Hepatocyte (in vitro differentiated cells): Measurements from ENCODE around the gene B4GALNT4. TPM values are rescaled to one million over a fixed set of nuclear protein-coding genes. Genes with fewer than 3 reads are reported as not detected.

Experiments
- DNase-seq: peaks from one replicate; pipeline ENCODE4 v3.0.0-alpha.2; 2016; ENCODE audit warnings: low spot score
- H2AFZ ChIP-seq: fragments of 200-600 bp; sonication (generic); 2 replicates; pipeline ENCODE4 v1.6.0; 2016; ENCODE audit warnings: antibody characterized with exemption, mild to moderate bottlenecking
- H3K27ac ChIP-seq: fragments of 200-600 bp; sonication (generic); 2 replicates; pipeline ENCODE4 v1.5.1; 2016; ENCODE audit warnings: mild to moderate bottlenecking
- H3K27me3 ChIP-seq: fragments of 200-600 bp; sonication (generic); 2 replicates; pipeline ENCODE4 v1.6.1; 2016
- H3K36me3 ChIP-seq: fragments of 200-600 bp; sonication (generic); replicated peaks from 2 replicates; pipeline ENCODE4 v1.5.1; 2016; ENCODE audit warnings: low read depth; ENCODE audit not compliant: insufficient read depth
- H3K4me1 ChIP-seq: fragments of 200-600 bp; sonication (generic); 2 replicates; pipeline ENCODE4 v1.5.1; 2016; ENCODE audit warnings: mild to moderate bottlenecking, moderate library complexity; ENCODE audit not compliant: insufficient read depth
- H3K4me2 ChIP-seq: fragments of 200-600 bp; sonication (generic); 2 replicates; pipeline ENCODE4 v1.6.0; 2016
- H3K4me3 ChIP-seq: fragments of 200-600 bp; sonication (generic); 2 replicates; pipeline ENCODE4 v1.5.1; 2016; ENCODE audit warnings: mild to moderate bottlenecking
- H3K79me2 ChIP-seq: fragments of 200-600 bp; sonication (generic); 2 replicates; pipeline ENCODE4 v1.6.0; 2017; ENCODE audit warnings: mild to moderate bottlenecking
- H3K9me2 ChIP-seq: fragments of 200-600 bp; sonication (generic); replicated peaks from 2 replicates; pipeline ENCODE4 v1.6.0; 2017; ENCODE audit warnings: mild to moderate bottlenecking; ENCODE audit not compliant: insufficient read depth
- H3K9me3 ChIP-seq: fragments of 200-600 bp; sonication (generic); 2 replicates; pipeline ENCODE4 v1.5.1; 2016; ENCODE audit warnings: low read depth, mild to moderate bottlenecking
- H4K20me1 ChIP-seq: fragments of 200-600 bp; sonication (generic); 2 replicates; pipeline ENCODE4 v1.6.0; 2016; ENCODE audit warnings: mild to moderate bottlenecking; ENCODE audit not compliant: insufficient read depth, poor library complexity, severe bottlenecking
- EZH2 ChIP-seq: fragments of 200-600 bp; sonication (generic); IDR thresholded peaks from 2 replicates; pipeline ENCODE4 v1.6.1; 2016; ENCODE audit warnings: antibody characterized with exemption, mild to moderate bottlenecking, borderline replicate concordance
- EZH2phosphoT487 ChIP-seq: fragments of 200-600 bp; sonication (generic); IDR thresholded peaks from one replicate; pipeline ENCODE4 v1.6.1; 2018; ENCODE audit warnings: antibody characterized with exemption, mild to moderate bottlenecking, low read depth, moderate library complexity; ENCODE audit not compliant: unreplicated experiment, severe bottlenecking
- WGBS: methylation state at CpG from one replicate; pipeline ENCODE4 v1.1.6; 2016; ENCODE audit warnings: low lambda C conversion rate; ENCODE audit errors: missing lambda C conversion rate; 5-methylcytosine and 5-hydroxymethylcytosine counted together
- polyA plus RNA-seq: library from polyadenylated mRNA; unstranded; fragments of >200 nt; fragmentation: Nextera tagmentation; extraction: Ambion mirVana; gene quantifications from 2 replicates; pipeline ENCODE4 v1.2.1, GENCODE V29; 2016
- total RNA-seq: library from RNA; depleted of rRNA; stranded (reverse); fragments of >200 nt; gene quantifications from 2 replicates; pipeline ENCODE4 v1.2.3, GENCODE V29; 2014
- TF ChIP-seq, protein P1 (sequence below): fragments of 200-600 bp; sonication (generic); IDR thresholded peaks from 2 replicates; pipeline ENCODE4 v1.5.1; 2016; ENCODE audit warnings: antibody characterized with exemption, mild to moderate bottlenecking; ENCODE audit not compliant: poor library complexity

The B4GALNT4 gene
- total and polyA plus RNA-seq, 2 experiments from 2014 or later: 30.0 to 38.8 TPM

DNA sequence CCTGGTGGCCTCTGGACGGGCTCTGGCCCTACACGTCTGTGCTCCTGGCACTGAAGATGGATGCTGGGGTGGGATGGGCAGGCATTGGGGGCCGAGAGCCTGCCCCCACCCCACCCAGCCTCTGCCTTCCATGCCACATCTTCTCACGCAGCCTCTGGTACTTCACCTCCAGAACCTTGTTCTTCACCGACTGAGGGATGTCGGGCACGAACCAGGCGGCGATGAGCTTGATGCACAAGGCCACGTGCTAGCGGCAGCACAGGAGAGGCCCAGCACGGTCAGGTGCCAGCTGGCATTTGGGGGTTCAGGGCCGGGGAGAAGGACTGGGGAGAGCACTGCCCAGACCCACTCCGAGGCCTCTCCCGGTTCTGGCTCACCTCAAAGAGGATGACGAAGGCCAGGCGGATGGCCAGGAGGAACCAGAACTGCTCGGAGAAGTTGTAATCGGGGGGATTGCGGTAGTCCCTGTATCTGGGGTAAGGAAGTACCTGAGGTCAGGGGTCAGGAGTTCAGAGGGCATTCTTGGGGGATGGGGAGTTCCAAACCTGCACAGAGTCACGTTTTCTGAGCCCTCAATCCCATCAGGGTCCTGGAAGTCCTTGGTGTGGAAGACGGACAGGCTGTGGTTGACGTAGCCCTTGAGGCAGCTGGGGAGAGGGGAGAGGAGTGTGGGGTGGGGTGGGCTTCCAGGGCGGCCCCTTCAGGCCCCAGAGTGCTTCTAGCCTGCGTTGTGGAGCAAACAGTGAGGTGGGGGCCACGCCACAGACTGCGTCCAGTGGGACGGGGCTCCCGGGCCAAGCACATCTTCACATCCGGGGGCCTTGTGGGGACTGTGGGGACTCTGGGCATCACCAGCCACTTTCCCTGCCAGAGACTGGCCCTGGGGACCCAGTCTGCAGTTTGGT, 49.3 kb downstream of the B4GALNT4 start:
- Histone ChIP-seq H3K27ac (no peak overlapping the region), H4K20me1 (peaks cover 4% of the 10 kb centered on the region), H3K9me3 (no peaks in the 10 kb centered on the region), H3K4me2 (no peak overlapping the region), H3K79me2 (peaks cover 19% of the 10 kb centered on the region), H3K4me3 (no peak overlapping the region), H3K9me2 (no peaks in the 10 kb centered on the region), H2AFZ (no peak overlapping the region), H3K4me1 (peaks cover 9% of the 10 kb centered on the region), H3K27me3 (peaks cover 6% of the 10 kb centered on the region), H3K36me3 (no peaks in the 10 kb centered on the region)
- WGBS: 91% methylated on average over 28 of the region's 30 CpGs
- no peak for DNase-seq
- no peak for TF ChIP-seq EZH2phosphoT487
- TF ChIP-seq EZH2: no peak
- TF ChIP-seq, protein P1, sequence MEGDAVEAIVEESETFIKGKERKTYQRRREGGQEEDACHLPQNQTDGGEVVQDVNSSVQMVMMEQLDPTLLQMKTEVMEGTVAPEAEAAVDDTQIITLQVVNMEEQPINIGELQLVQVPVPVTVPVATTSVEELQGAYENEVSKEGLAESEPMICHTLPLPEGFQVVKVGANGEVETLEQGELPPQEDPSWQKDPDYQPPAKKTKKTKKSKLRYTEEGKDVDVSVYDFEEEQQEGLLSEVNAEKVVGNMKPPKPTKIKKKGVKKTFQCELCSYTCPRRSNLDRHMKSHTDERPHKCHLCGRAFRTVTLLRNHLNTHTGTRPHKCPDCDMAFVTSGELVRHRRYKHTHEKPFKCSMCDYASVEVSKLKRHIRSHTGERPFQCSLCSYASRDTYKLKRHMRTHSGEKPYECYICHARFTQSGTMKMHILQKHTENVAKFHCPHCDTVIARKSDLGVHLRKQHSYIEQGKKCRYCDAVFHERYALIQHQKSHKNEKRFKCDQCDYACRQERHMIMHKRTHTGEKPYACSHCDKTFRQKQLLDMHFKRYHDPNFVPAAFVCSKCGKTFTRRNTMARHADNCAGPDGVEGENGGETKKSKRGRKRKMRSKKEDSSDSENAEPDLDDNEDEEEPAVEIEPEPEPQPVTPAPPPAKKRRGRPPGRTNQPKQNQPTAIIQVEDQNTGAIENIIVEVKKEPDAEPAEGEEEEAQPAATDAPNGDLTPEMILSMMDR: no peak

DNA sequence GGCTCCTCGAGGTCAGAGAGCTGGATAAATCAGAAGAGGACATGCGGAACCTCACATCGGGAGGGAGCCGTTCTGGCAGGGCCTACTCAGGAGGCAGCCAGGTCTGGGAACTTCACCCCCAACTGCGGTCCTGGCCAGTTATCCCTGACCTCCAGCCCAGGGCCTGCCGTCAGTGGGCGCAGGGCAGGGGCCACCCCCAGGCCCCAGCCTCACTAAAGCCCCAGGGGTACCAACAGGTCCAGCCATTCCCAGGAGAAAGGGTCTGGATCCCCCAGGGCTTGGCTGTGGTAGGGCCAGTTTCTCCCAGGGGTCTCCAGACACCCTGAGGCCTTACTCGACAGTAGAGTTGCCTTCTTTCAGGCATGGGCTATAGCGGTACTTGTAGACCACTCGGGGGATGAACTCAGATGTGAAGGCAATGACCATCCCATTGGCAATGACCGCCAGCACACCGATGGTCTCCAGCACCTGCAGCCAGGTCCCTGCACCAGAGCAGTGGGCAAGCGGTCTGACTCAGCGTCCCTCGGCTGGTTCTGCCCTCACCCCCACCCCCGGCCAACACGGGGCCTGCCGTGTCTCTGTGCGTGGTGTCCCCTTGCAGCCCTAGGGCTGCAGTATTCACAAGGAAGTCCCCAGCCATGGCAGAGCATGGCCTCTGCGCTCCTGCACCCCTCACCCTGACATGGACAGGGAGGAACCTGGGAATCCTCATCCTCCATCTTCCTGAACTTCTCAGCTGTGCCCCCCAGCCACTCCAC, 50.1 kb downstream of the B4GALNT4 start:
- Histone ChIP-seq H3K4me2 (no peak overlapping the region), H3K9me2 (no peaks in the 10 kb centered on the region), H3K27me3 (peaks cover 6% of the 10 kb centered on the region), H2AFZ (no peak overlapping the region), H3K4me1 (peaks cover 9% of the 10 kb centered on the region), H3K79me2 (peaks cover 17% of the 10 kb centered on the region), H3K27ac (no peak overlapping the region), H3K36me3 (no peaks in the 10 kb centered on the region), H3K9me3 (no peaks in the 10 kb centered on the region), H3K4me3 (no peak overlapping the region), H4K20me1 (peaks cover 4% of the 10 kb centered on the region)
- WGBS: 86% methylated on average over 20 of the region's 20 CpGs
- no peak for DNase-seq
- TF ChIP-seq EZH2phosphoT487: no peak
- TF ChIP-seq, protein P1: no peak
- no peak for TF ChIP-seq EZH2

DNA sequence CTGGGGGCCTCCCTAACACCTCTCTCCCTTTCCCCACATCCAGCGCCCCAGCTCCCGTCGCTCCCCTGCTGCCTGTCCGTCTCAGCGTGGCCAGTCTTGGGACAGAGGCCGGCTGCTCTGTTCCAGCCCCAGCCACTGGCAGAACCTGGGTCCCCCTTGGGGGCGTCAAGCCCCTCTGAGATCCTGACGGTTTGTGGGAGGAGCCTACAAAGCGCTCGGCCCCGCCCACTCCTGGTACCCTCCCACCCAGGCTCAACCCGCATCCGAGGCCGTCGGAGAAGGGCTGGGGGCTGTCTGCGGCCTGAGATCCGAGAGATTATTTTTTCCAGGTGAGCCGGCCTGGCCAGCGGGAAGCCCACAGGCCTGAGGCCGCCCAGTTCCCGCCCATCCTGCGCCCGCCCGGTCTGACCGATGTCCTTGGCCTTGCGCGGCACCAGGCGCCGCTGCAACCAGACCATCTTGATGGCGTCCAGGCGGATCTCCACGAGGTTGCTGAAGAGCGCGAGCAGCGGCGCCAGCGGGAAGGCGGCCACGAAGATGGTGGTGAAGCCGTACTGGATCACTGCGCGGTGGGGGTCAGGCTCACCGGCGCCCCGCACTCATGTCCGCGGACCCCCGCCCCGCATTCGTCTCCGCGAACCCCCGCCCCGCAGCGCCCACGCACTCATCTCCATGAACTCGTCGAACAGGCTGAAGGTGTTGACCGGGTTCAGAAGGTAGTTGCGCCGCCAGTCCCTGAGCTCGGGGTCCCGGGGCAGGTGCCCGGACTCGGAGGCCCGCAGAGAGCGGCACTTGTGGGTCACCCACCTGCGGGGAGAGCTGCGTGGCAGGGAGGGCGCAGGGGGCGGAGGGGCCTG, 51.0 kb downstream of the B4GALNT4 start:
- peaks cover 9% of the 10 kb centered on the region for H3K4me1 ChIP-seq
- H3K4me3 ChIP-seq: no peak overlapping the region
- H3K4me2 ChIP-seq: no peak overlapping the region
- H3K9me2 ChIP-seq: no peaks in the 10 kb centered on the region
- no peaks in the 10 kb centered on the region for H3K9me3 ChIP-seq
- WGBS: 92% methylated on average over 44 of the region's 71 CpGs
- peaks cover 14% of the 10 kb centered on the region for H3K79me2 ChIP-seq
- no peak overlapping the region for H3K27ac ChIP-seq
- no peak for DNase-seq
- no peak overlapping the region for H2AFZ ChIP-seq
- H3K27me3 ChIP-seq: peaks cover 6% of the 10 kb centered on the region
- H4K20me1 ChIP-seq: peaks cover 4% of the 10 kb centered on the region
- no peaks in the 10 kb centered on the region for H3K36me3 ChIP-seq
- TF ChIP-seq, protein P1: no peak
- no peak for TF ChIP-seq EZH2phosphoT487
- TF ChIP-seq EZH2: no peak
